NCI-H2227 treated with DMSO at 0.1 percent for 48 hours (cell line): ENCODE data around the gene VAMP4.
A peak's percentile ranks its signal among the peaks of the same experiment; 100 is the strongest.
"Not testable (repeated sequence)": the region's sequence is repeated elsewhere in the genome, so short reads cannot be mapped to it uniquely, and the experiment has no call there.

Source experiments
- DNase-seq: peaks from one replicate; lab custom pipeline; 2025; lab: John Stamatoyannopoulos, UW

VAMP4 gene

DNA sequence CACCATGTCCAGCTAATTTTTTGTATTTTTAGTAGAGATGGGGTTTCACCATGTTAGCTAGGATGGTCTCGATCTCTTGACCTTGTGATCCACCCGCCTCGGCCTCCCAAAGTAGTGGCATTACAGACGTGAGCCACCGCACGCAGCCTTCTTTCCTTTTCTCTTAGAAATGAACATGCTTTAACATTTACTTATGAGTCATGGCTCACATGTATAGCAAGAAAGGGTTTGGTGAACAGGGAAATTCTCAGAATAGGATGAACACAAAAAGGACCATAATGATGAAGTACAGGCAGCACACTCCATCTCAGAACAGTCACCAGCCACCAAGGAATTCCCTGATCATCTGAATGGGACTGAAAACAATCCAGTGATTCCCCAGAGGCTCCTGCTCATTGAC, 9.4 kb upstream of the VAMP4 start:
- DNase-seq = no peak

DNA sequence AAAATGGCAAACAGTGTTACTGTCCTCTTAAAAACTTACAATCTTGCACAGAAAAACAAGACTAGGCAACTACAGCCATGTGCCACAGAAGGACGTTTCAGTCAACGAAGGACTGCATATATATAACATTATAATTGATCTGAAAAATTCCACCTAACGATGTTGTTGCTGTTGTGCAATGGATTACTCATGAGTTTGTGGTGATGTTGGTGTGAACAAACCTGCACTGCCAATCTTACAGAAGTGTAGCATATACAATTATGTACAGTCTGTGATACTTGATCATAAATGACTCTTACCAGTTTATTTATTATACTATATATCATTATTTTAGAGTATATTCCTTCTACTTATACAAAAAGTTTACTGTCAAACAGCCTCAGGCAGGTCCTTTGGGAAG, 6.8 kb upstream of the VAMP4 start:
- DNase-seq = no peak

DNA sequence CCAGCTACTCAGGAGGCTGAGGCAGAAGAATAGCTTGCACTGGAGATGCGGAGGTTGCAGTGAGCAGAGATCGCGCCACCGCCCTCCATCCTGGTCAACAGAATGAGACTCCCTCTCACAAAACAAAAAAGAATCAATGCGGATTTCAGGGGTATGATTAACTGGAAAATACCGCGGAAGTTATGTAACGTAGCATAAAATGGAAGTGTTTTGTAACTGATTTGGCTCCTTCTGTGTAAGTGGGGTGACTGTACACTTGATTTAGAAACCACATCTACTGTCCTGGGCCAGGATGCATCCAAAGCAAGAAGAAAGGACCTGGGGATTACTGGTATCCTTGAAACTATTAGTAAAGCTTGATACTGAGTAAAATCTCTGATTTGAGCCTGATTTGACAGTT, 3.1 kb upstream of the VAMP4 start:
- no peak for DNase-seq

- DNase-seq = no peak
These were observed 1.4 kb upstream of the VAMP4 start for GRCh38 chr1:171743081-171743870.

GRCh38 chr1:171742577-171742922, 685 bp upstream of the VAMP4 start:
- DNase-seq = peak; percentile 83

- DNase-seq = peak; percentile 40
These were observed 636 bp downstream of the VAMP4 start for GRCh38 chr1:171740987-171741871.

DNA sequence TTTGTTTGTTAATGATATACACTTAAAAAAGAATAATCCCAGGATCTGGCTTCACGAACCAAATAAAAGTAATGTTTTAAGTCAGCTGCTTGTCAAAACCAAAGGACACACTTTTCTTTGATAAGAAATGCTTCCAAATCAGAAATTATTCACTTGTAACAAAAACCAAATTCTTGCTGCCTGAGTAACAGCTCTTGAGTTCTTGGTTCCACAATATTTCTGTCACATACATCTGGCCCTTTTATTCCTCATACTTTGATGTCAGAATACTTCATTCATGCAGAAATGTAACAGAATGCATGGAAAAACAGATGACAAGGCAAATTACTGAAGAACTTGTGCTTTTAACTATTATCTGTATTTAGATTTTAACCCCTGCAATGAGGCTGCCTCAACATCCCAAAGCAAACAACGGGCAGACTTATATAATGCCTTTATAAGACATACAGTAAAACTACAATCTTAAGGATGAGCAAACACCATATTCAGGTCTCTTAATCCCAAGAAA, 1.5 kb downstream of the VAMP4 start:
- DNase-seq = no peak

DNA sequence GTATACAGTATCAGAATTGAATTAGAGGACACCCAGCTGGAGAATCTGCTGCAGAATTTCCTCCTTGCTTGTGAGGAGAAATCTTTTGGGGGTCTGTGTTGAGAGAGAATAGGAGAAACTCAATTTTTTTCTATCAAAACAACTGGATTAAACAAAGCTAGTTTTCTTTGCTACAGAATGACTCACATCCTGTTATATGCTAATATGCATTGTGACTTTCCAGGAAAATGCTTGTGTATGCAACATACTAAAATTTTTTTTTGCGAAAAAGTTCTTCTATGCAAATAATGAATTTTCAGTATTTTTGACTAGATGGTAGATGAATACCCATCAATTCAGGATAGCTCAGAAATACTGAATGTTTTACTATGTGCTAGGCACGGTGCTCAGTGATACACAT, 2.2 kb downstream of the VAMP4 start:
- no peak for DNase-seq

GRCh38 chr1:171738911-171739310, 3.0 kb downstream of the VAMP4 start:
- DNase-seq = no peak

DNA sequence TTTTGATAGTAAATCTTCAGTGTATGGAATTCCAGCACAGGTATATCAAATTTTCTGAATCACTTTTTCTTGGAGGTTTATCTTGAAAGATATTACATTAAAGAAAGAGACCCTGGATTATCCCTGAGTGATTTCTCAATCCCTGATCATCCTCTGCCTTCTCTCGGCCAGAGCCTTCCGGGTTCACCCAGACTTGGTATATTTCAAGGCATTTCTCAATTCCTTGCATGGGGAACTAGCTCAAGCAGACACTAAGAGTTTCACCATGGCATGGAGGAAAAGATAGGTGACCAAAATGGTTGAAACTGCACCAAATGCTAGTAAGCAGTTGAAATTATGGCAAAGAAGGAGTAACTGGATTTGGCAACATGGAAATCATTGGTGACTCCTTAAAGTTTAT, 5.7 kb downstream of the VAMP4 start:
- no peak for DNase-seq

- DNase-seq = no peak
These were observed 11.8 kb downstream of the VAMP4 start for GRCh38 chr1:171730052-171730451.

- no peak for DNase-seq
These were observed 14.1 kb downstream of the VAMP4 start for GRCh38 chr1:171727778-171728177.

DNA sequence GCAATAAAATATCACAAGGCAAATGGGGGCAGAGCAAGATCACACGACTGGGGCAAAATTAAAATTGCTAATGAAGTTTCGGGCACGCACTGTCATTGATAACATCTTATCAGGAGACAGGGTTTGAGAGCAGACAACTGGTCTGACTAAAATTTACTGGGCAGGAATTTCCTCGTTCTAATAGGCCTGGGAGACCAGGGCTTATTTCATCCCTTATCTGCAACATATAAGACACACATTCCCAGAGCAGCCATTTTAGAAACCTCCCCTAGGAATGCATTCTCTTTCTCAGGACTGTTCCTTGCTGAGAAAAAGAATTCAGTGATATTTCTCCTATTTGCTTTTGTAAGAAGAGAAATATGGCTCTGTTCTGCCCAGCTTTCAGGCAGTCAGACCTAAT, 18.7 kb downstream of the VAMP4 start:
- DNase-seq = not testable (repeated sequence)

DNA sequence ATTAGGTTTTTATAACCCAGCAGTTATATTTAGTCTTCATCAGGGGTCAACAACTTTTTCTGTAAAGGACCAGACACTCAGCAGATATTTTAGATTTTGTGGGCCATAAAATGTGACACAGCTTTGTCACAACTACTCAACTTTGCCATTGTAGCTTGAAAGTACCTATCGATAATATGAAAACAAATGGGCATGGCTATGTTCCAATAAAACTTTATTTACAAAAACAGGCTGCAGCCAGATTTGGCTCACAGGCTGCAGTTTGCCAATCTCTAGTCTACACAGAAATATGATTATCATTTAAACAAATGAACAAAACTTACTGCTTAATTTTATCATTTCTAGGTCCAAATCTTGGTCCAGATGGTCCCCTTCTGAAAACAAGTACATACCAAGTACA, 23.0 kb downstream of the VAMP4 start:
- DNase-seq = no peak

DNA sequence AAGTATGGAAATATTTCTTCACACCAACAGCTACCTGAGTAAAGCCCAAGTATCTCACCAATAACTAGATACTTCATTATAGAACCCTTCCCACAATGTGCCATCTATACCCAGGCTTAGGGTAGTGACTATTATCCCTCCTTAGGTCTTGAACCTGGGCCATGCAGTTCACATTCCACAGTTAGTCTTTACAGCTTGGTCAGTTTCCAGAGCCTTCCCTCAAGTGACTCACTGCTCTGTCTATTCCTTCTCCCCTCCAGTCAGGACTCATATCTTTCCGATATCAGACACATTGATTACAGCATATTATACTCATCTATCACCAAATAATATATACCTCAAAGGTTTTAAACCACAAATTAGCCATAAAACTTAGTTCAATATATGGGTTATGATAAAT, 23.6 kb downstream of the VAMP4 start:
- DNase-seq = no peak

GRCh38 chr1:171717062-171717718, 24.7 kb downstream of the VAMP4 start:
- no peak for DNase-seq

DNA sequence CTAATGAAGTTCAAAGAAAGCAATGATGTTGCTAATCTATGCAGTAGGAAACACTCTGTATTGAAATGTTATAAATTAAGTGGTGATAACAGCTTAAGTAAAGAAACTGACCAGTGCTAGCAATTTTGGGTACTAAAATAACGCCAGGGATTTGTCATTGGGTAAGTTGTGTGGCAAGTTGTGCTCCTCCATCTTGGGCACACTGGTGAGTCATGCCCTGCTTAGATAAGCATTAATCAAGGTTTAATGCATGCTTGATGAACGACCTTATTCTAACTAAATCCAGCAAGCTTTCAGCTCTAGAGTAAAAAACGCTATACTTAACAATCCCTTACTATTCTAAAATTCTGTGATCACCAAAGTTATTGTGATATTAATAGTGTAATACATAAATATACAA, 25.2 kb downstream of the VAMP4 start:
- no peak for DNase-seq

DNA sequence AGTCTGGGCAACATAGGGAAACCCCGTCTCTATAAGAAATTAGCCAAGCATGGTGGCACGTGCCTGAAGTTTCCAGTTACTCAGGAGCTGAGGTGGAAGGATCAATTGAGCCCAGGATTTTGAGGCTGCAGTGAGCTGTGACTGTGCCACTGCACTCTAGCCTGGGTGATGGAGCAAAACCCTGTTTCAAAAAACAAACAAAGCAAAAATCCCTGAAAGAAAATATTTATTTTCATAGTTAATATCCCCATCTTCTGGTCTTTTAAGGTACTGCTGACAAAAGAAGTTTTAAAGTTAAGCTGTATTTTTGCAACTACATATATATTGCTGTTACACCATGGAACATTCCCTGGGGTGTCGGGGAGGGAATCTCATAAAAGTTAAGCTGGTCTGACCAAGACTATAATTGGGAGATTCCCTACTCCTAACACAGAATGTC, 26.0 kb downstream of the VAMP4 start:
- peak; percentile 45 for DNase-seq

- no peak for DNase-seq
These were observed 29.5 kb downstream of the VAMP4 start for GRCh38 chr1:171712341-171712740.

DNA sequence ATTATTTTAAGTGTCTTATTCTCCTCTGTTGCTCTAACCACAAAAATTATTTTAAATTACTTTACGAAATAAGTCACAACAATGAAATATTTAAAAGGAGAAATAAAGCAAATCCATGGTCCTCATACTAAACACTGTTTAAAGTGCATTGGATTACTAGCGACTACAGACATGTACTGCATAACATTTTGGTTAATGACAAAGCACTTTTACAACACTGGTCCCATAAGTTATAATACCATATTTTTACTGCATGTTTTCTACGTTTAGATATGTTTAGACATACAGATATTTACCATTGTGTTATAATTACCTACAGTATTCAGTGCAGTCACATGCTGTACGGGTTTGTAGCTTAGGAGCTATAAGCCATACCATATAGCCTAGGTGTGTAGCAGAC, 30.2 kb downstream of the VAMP4 start:
- no peak for DNase-seq

DNA sequence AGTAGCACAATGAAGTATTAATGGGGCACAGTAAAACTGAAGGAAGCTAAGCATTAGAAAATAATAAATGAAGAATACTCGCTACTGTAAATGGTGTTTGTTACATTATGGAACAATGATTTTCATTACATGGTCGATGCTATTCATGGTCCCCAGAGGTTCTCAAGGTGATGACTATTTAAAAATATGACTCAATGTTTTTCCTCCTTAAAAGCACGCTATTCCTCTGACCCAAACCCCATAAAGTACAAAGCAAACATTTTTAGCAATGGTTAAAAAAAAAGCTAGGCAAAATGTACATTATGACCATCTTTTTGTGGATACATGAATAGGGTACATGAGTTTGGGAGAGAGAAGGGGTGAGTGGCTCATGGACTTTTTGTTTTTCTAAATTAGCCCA, 34.3 kb downstream of the VAMP4 start:
- DNase-seq = no peak

DNA sequence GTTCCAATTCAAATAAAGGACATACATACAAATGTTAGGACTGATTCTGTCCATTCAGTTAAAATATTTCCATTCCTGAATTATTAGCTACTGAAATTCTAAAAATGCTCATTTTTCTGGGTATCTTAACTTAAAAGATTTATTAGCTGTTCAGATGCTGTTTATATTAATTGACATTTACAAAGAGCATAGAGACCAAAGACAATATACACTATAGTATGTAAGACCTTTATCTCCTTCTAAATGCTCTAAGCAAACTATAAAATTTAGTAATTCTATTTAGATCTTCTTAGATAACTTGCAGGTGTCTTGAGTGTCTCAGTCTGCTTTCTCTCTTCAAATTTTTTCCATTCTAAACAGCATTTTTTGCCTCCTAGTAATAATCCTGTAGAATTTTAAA, 39.3 kb downstream of the VAMP4 start:
- DNase-seq = no peak

DNA sequence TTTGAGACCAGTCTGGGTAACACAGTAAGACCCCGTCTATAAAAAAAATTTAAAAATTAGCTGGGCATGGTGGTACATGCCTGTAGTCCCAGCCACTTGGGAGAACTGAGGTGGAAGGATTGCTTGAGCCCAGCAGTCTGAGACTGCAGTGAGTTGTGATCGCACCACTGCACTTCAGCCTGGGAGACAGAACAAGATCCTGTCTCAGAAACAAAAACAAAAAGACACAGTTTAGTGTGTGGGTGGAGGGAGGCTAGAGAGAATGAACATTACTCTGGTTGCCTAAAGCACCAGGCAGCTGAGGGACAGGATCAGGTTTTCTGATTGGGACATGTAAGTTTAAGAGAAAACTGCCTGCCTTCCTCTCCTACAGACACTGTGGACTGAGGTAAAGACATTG, 42.3 kb downstream of the VAMP4 start:
- no peak for DNase-seq
